EH (cell line): ENCODE data around the gene BLOC1S6.
"Not testable (repeated sequence)": the region's sequence is repeated elsewhere in the genome, so short reads cannot be mapped to it uniquely, and the experiment has no call there.

Experiments used
- DNase-seq: peaks from one replicate; pipeline ENCODE4 v3.0.0-alpha.2; 2015; ENCODE audit warnings: low read depth

BLOC1S6 gene

DNA sequence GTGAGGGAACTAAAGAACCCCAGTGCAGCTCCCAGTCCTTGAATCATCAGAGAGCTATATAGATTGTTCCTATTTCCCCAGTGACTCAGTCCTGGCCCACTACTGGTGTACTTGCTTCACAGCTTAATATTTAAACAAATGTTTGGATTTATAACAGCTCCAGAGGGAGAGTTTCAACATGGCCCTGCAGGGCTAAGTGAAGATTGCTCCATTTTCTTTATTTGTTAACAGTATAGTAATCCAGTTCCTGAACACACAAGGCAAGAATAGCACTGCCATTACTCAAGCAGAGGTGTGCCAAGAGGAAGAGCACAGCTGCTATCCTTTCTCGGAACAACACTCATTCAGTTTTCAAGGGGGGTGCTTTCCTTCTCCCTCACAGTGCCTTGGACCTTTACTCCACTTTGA lies 54.2 kb downstream of the BLOC1S6 start:
- DNase-seq, result peak; percentile 92

GRCh38 chr15:45641999-45642932 lies 55.1 kb downstream of the BLOC1S6 start:
- DNase-seq, result peak; percentile 92

GRCh38 chr15:45644437-45644836 lies 57.3 kb downstream of the BLOC1S6 start:
- no peak for DNase-seq

GRCh38 chr15:45645026-45645980 lies 58.1 kb downstream of the BLOC1S6 start:
- DNase-seq, result peak; percentile 87

- peak; percentile 42 for DNase-seq
Observed at GRCh38 chr15:45646220-45646619, 59.0 kb downstream of the BLOC1S6 start.

DNA sequence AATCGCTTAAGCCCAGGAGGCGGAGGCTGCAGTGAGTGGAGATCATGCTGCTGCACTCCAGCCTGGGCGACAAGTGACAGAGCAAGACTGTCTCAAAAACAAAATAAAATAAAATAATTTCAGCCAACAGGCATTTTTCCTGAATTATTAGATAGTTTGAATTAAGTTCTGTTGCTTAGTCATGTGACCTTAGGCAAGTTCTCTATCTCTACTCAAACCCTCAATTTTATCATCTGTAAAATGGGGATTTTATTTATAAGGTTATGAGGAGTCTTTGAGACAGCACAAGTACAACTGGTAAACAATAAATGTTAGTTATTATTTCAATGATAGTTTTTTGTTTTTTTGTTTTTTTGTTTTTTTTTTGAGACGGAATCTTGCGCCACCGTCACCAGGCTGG lies 60.6 kb downstream of the BLOC1S6 start:
- no peak for DNase-seq

- peak; percentile 64 for DNase-seq
Observed at GRCh38 chr15:45648521-45649200, 61.5 kb downstream of the BLOC1S6 start.

- DNase-seq, result not testable (repeated sequence)
Observed at GRCh38 chr15:45650007-45650406, 62.8 kb downstream of the BLOC1S6 start.

- DNase-seq, result no peak
Observed at GRCh38 chr15:45650889-45651525, 63.8 kb downstream of the BLOC1S6 start.

- DNase-seq, result no peak
Observed at GRCh38 chr15:45653702-45654424, 66.7 kb downstream of the BLOC1S6 start.

GRCh38 chr15:45654749-45655148 lies 67.6 kb downstream of the BLOC1S6 start:
- DNase-seq, result no peak

- DNase-seq, result no peak
Observed at GRCh38 chr15:45657254-45657653, 70.1 kb downstream of the BLOC1S6 start.

- DNase-seq, result no peak
Observed at GRCh38 chr15:45657764-45658545, 70.8 kb downstream of the BLOC1S6 start.
